Spleen (tissue), 11 donors: ENCODE data around the gene NCK2. TPM values are rescaled to one million over a fixed set of nuclear protein-coding genes. Genes with fewer than 3 reads are reported as not detected.

ENCODE experiments used
- DNase-seq: peaks from one replicate; pipeline ENCODE4 v3.0.0-alpha.2; 2020
- H3K27ac ChIP-seq, 8 donors: fragments of 200-600 bp; sonication (generic) in 7 of 8; 1 replicate in 4 of 8; 2 replicates in 4 of 8; pipeline versions ENCODE4 v1.5.0 to v1.8.0; 2016 to 2021; ENCODE audit warnings: inconsistent platforms in 4 of 8, mild to moderate bottlenecking in 4 of 8, moderate library complexity in 1 of 8
- H3K27me3 ChIP-seq, 7 donors: fragments of 200-600 bp; sonication (generic) in 6 of 7; replicated peaks in 1 of 7; 1 replicate in 4 of 7; 2 replicates in 3 of 7; pipeline versions ENCODE4 v1.5.0 to v1.8.0; 2016 to 2021; ENCODE audit warnings: inconsistent platforms in 3 of 7, mild to moderate bottlenecking in 1 of 7
- H3K36me3 ChIP-seq, 6 donors: fragments of 200-600 bp; sonication (generic) in 5 of 6; 1 replicate in 4 of 6; 2 replicates in 2 of 6; pipeline versions ENCODE4 v1.5.0 to v1.8.0; 2016 to 2021; ENCODE audit warnings: inconsistent platforms in 2 of 6
- H3K4me1 ChIP-seq, 6 donors: fragments of 200-600 bp; sonication (generic) in 5 of 6; 1 replicate in 3 of 6; 2 replicates in 3 of 6; pipeline versions ENCODE4 v1.5.0 to v1.8.0; 2016 to 2021; ENCODE audit warnings: inconsistent platforms in 3 of 6
- H3K4me3 ChIP-seq, 8 donors: fragments of 200-600 bp; sonication (generic) in 7 of 8; 1 replicate in 4 of 8; 2 replicates in 4 of 8; pipeline versions ENCODE4 v1.5.0 to v1.8.0; 2016 to 2021; ENCODE audit warnings: inconsistent platforms in 4 of 8, mild to moderate bottlenecking in 4 of 8, moderate library complexity in 2 of 8
- H3K9me3 ChIP-seq, 8 donors: fragments of 200-600 bp; sonication (generic) in 7 of 8; 1 replicate in 4 of 8; 2 replicates in 4 of 8; pipeline versions ENCODE4 v1.5.0 to v1.8.0; 2016 to 2021; ENCODE audit warnings: inconsistent platforms in 4 of 8
- CTCF ChIP-seq, 11 experiments: fragments of 200-600 bp in 7 of 11; fragments of 450-650 bp in 4 of 11; sonication (generic) in 4 of 11; IDR thresholded peaks in 8 of 11; conservative IDR thresholded peaks in 3 of 11; 1 replicate in 7 of 11; 2 replicates in 4 of 11; pipeline versions ENCODE4 v1.4.0 to v1.8.0; 2016 to 2021; ENCODE audit warnings: antibody characterized with exemption in 11 of 11, inconsistent platforms in 4 of 11, mild to moderate bottlenecking in 1 of 11
- POLR2A ChIP-seq, 3 donors: fragments of 450-650 bp; IDR thresholded peaks; one replicate each; pipeline ENCODE4 v1.5.1; 2017; ENCODE audit warnings: antibody characterized with exemption in 3 of 3, mild to moderate bottlenecking in 1 of 3
- POLR2AphosphoS5 ChIP-seq, 3 donors: sonication (generic); formaldehyde crosslinking; IDR thresholded peaks; one replicate each; pipeline ENCODE4 v1.5.1; 2017; ENCODE audit warnings: antibody characterized with exemption in 3 of 3
- WGBS, 5 donors: extraction: QIAGEN DNeasy Blood & Tissue Kit in 3 of 5; methylation state at CpG; one replicate each; pipeline versions ENCODE4 v1.1.5 to v1.1.7; 2013 to 2018; 5-methylcytosine and 5-hydroxymethylcytosine counted together
- intact Hi-C: fragments of 100-400 bp; cut with DNase I; formaldehyde crosslinking; loops from one replicate; pipeline ENCODE4 v1.15.0; 2023; ENCODE audit warnings: low total_unique reads
- polyA plus RNA-seq, 3 donors: library from polyadenylated mRNA; stranded (reverse); fragments of 200-250 nt; gene quantifications; one replicate each; pipeline ENCODE4 v1.2.1, GENCODE V29; 2013
- total RNA-seq, 7 donors: library from RNA; depleted of rRNA in 3 of 7; stranded (reverse); fragments of >200 nt in 3 of 7; fragmentation: NEBNext Ultra II Directional in 4 of 7; extraction: Animal tissue kit (Norgen Biotek cat#: 25700) in 4 of 7; gene quantifications; one replicate each; pipeline versions ENCODE4 v1.1.0 to v1.2.1, GENCODE V29; 2016 to 2021
- donor health status: healthy with polysubstance abuse.
- donor health status: DM: no; HTN: no; CAD: no; lungs with moderate emphysema.
- donor health status: DM: no; HTN: no; CAD: no.
- donor health status: Bipolar disorder and iron deficiency.
- donor health status: healthy.
- donor health status: DM: no; HTN: no; CAD: no.
- donor health status: DM: yes; HTN: yes; CAD: no.

NCK2 gene
- total and polyA plus RNA-seq, 10 donors = 21.5 to 106 (median 62.6) TPM

- Histone ChIP-seq H3K4me3 (no peak overlapping the region), H3K36me3 (peaks cover 0 to 5% (median 0%) of the 10 kb centered on the region in 6 donors), H3K4me1 (peaks cover 0 to 86% (median 52%) of the 10 kb centered on the region in 6 donors), H3K9me3 (peaks cover 0 to 18% (median 10%) of the 10 kb centered on the region in 8 donors), H3K27me3 (no peaks in the 10 kb centered on the region), H3K27ac (peak overlapping the region in 2 of 8 donors; percentile 5 to 23)
- no peak for TF ChIP-seq CTCF (IDR thresholded peaks at IDR 0.05 in 8 of 11, conservative IDR thresholded peaks at IDR 0.05 in 3 of 11)
- no peak for TF ChIP-seq POLR2A (IDR thresholded peaks at IDR 0.05)
- TF ChIP-seq POLR2AphosphoS5 (IDR thresholded peaks at IDR 0.05) = no peak
- intact Hi-C loops = no loop called here
- DNase-seq = no peak
- WGBS, 5 donors = 78 to 89% (median 86%) methylated on average over 4 of the region's 4 CpGs
Observed at GRCh38 chr2:105840933-105841332, 96.2 kb downstream of the NCK2 start.

- DNase-seq = no peak
- no peak for TF ChIP-seq POLR2A (IDR thresholded peaks at IDR 0.05)
- TF ChIP-seq CTCF (IDR thresholded peaks at IDR 0.05 in 8 of 11, conservative IDR thresholded peaks at IDR 0.05 in 3 of 11) = no peak
- TF ChIP-seq POLR2AphosphoS5 (IDR thresholded peaks at IDR 0.05) = no peak
- peaks cover 0 to 5% (median 0%) of the 10 kb centered on the region in 6 donors for H3K36me3 ChIP-seq
- peak overlapping the region in 3 of 8 donors; percentile 5 to 23 (median 6) for H3K27ac ChIP-seq
- WGBS, 5 donors = 45 to 69% (median 54%) methylated on average over 2 of the region's 2 CpGs
- no peaks in the 10 kb centered on the region for H3K27me3 ChIP-seq
- no peak overlapping the region for H3K4me3 ChIP-seq
- peaks cover 0 to 12% (median 4%) of the 10 kb centered on the region in 8 donors for H3K9me3 ChIP-seq
- peaks cover 0 to 91% (median 53%) of the 10 kb centered on the region in 6 donors for H3K4me1 ChIP-seq
- intact Hi-C loops = no loop called here
Observed at GRCh38 chr2:105841551-105841950, 96.8 kb downstream of the NCK2 start.

GRCh38 chr2:105842555-105842954 is 97.8 kb downstream of the NCK2 start:
- no peak overlapping the region for H3K4me3 ChIP-seq
- no peak overlapping the region for H3K27ac ChIP-seq
- no peak for DNase-seq
- H3K9me3 ChIP-seq = peaks cover 0 to 2% (median 0%) of the 10 kb centered on the region in 8 donors
- intact Hi-C loops = no loop called here
- peaks cover 0 to 10% (median 0%) of the 10 kb centered on the region in 6 donors for H3K36me3 ChIP-seq
- H3K4me1 ChIP-seq = peaks cover 0 to 97% (median 50%) of the 10 kb centered on the region in 6 donors
- WGBS, 5 donors = 76 to 88% (median 85%) methylated on average over 4 of the region's 4 CpGs
- TF ChIP-seq POLR2A (IDR thresholded peaks at IDR 0.05) (no peak), POLR2AphosphoS5 (IDR thresholded peaks at IDR 0.05) (no peak), CTCF (IDR thresholded peaks at IDR 0.05 in 8 of 11, conservative IDR thresholded peaks at IDR 0.05 in 3 of 11) (no peak)
- H3K27me3 ChIP-seq = no peaks in the 10 kb centered on the region

DNA sequence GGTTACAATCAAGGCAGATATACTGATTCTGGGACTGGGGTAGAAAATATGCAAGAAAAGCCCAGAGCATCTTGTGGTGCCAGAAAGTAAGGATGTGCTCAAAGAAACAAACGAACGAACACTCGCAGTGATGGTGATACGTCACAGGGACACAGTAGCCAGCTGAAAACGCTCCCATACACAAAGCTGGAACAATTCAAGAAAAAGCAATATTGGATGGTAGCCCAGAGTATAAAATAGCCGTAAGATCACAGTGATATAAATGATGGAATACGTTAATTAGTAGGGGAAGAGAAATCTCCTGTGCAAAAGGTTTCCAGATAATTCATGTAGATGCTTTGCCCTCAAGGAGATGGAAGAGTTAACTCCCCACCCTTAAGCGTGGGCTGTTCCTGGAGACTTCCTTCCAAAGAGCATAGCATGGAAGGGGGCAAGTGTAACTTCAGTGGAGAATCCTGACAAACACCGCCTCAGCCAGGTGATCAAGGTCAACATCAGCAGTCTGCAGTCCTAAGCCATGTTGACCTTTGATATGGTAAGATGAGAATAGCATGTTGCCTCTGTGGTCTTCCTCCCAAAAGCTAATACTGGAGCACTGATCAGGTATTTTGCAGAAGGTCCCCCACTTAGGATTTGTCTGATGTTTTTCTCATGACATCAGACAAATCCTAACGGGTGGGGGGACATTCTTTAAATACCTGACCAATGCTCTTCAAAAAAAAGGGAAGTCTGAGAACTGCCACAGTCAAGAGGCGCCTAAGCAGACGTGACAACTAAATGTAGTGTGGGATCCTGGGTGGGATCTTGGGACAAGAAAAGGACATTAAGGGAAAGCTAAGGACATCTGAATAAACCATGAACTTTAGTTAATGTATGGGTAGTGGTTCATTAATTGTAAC is 99.0 kb downstream of the NCK2 start:
- peaks cover 0 to 100% (median 50%) of the 10 kb centered on the region in 6 donors for H3K4me1 ChIP-seq
- intact Hi-C loops = no loop called here
- H3K9me3 ChIP-seq = no peaks in the 10 kb centered on the region
- TF ChIP-seq CTCF (IDR thresholded peaks at IDR 0.05 in 8 of 11, conservative IDR thresholded peaks at IDR 0.05 in 3 of 11) (no peak), POLR2AphosphoS5 (IDR thresholded peaks at IDR 0.05) (peak in 1 of 3 donors; percentile 23)
- WGBS, 5 donors = 76 to 84% (median 78%) methylated on average over 12 of the region's 12 CpGs
- H3K27me3 ChIP-seq = no peaks in the 10 kb centered on the region
- no peak for DNase-seq
- H3K36me3 ChIP-seq = peaks cover 0 to 10% (median 0%) of the 10 kb centered on the region in 6 donors
- peak overlapping the region in 1 of 8 donors; percentile 3 for H3K27ac ChIP-seq
- H3K4me3 ChIP-seq = no peak overlapping the region
